Endothelial cell of umbilical vein (primary cell): Measurements from ENCODE around the gene FAM120A. TPM values are rescaled to one million over a fixed set of nuclear protein-coding genes. Genes with fewer than 3 reads are reported as not detected.

ENCODE experiments used
- BruUV-seq: library from RNA; stranded (reverse); fragments of 400-500 nt; replicated peaks from 2 replicates; lab custom pipeline; 2021; lab: Mats Ljungman, UMichigan
- CTCF ChIA-PET: fragments of 300-600, 350-600 bp; sonication (Branson Sonifier 250); formaldehyde crosslinking; loops from one replicate; lab custom pipeline; 2021; ENCODE audit warnings: antibody characterized with exemption, inconsistent platforms; lab: Charles Lee
- POLR2A ChIA-PET: fragments of 300-600, 350-600 bp; sonication (Branson Sonifier 250); formaldehyde crosslinking; loops from one replicate; lab custom pipeline; 2021; ENCODE audit warnings: antibody characterized with exemption, inconsistent platforms; lab: Charles Lee
- DNase-seq: peaks from one replicate; pipeline ENCODE4 v3.0.0-alpha.2; 2011; ENCODE audit warnings: low read depth, low spot score
- FAIRE-seq: peaks from 2 replicates; lab custom pipeline; 2011; peaks lifted over from hg19 to GRCh38; lab: Jason Lieb, UNC
- H2AFZ ChIP-seq: 2 replicates; pipeline ENCODE4 v1.6.0; 2012; ENCODE audit warnings: low read depth, low read length, control low read depth, inconsistent platforms
- H3K27ac ChIP-seq: 2 replicates; pipeline ENCODE4 v1.5.1; 2011; ENCODE audit warnings: low read depth, mild to moderate bottlenecking, control low read depth, low read length, moderate library complexity; ENCODE audit not compliant: insufficient read depth
- H3K27me3 ChIP-seq, 2 experiments: 2 replicates each; pipeline versions ENCODE4 v1.6.0 to v1.6.1; 2011; ENCODE audit warnings: low read length in 2 of 2, mixed read lengths in 1 of 2; ENCODE audit not compliant: control insufficient read depth in 2 of 2, insufficient read depth in 2 of 2
- H3K36me3 ChIP-seq, 2 experiments: 2 replicates in 1 of 2; 3 replicates in 1 of 2; pipeline ENCODE4 v1.5.1; 2011; ENCODE audit warnings: low read length in 2 of 2, mild to moderate bottlenecking in 1 of 2, moderate library complexity in 1 of 2; ENCODE audit not compliant: control insufficient read depth in 2 of 2, insufficient read depth in 2 of 2; ENCODE audit errors: extremely low read depth in 1 of 2
- H3K4me1 ChIP-seq: 3 replicates; pipeline ENCODE4 v1.5.1; 2011; ENCODE audit warnings: mild to moderate bottlenecking, low read length; ENCODE audit not compliant: control insufficient read depth, insufficient read depth; ENCODE audit errors: extremely low read depth
- H3K4me2 ChIP-seq: 2 replicates; pipeline ENCODE4 v1.6.1; 2011; ENCODE audit warnings: low read length, control low read depth, mixed read lengths; ENCODE audit not compliant: insufficient read depth
- H3K4me3 ChIP-seq, 3 experiments: fragments of 200-600 bp in 1 of 3; sonication (generic), shearing (Covaris generic) in 1 of 3; replicated peaks in 1 of 3; 2 replicates each; pipeline ENCODE4 v1.5.1; 2011 to 2016; ENCODE audit warnings: control low read depth in 3 of 3, low read length in 3 of 3, mild to moderate bottlenecking in 2 of 3, inconsistent platforms in 1 of 3, low read depth in 1 of 3, moderate library complexity in 1 of 3; ENCODE audit not compliant: insufficient read depth in 1 of 3
- H3K79me2 ChIP-seq: 2 replicates; pipeline ENCODE4 v1.6.0; 2012; ENCODE audit warnings: low read length, inconsistent platforms; ENCODE audit not compliant: control insufficient read depth, insufficient read depth
- H3K9ac ChIP-seq: replicated peaks from 2 replicates; pipeline ENCODE3; 2011; ENCODE audit warnings: low read length, control low read depth; ENCODE audit not compliant: insufficient read depth; ENCODE audit errors: extremely low read depth
- H3K9me1 ChIP-seq: replicated peaks from 3 replicates; pipeline ENCODE4 v1.6.0; 2011; ENCODE audit warnings: mild to moderate bottlenecking, low read length; ENCODE audit not compliant: control insufficient read depth, insufficient read depth; ENCODE audit errors: extremely low read depth
- H3K9me3 ChIP-seq: replicated peaks from 2 replicates; pipeline ENCODE4 v1.5.1; 2012; ENCODE audit warnings: low read length, inconsistent platforms; ENCODE audit not compliant: control insufficient read depth, insufficient read depth
- H4K20me1 ChIP-seq: replicated peaks from 2 replicates; pipeline ENCODE3; 2011; ENCODE audit warnings: mild to moderate bottlenecking, low read length; ENCODE audit not compliant: control insufficient read depth, insufficient read depth; ENCODE audit errors: extremely low read depth
- EZH2 ChIP-seq: IDR thresholded peaks from 2 replicates; pipeline ENCODE4 v1.6.1; 2012; ENCODE audit warnings: borderline replicate concordance, low read depth, mild to moderate bottlenecking, moderate library complexity, low read length, inconsistent platforms; ENCODE audit not compliant: severe bottlenecking
- FOS ChIP-seq: IDR thresholded peaks from 2 replicates; pipeline ENCODE4 v1.6.1; 2011; ENCODE audit warnings: mild to moderate bottlenecking, low read length, moderate library complexity, borderline replicate concordance; ENCODE audit not compliant: insufficient read depth
- GATA2 ChIP-seq: IDR thresholded peaks from 2 replicates; pipeline ENCODE4 v1.7.0; 2011; ENCODE audit warnings: low read depth, mild to moderate bottlenecking, moderate library complexity, mixed read lengths, low read length; ENCODE audit not compliant: insufficient read length, insufficient read depth
- JUN ChIP-seq: IDR thresholded peaks from 2 replicates; pipeline ENCODE4 v1.6.1; 2011; ENCODE audit warnings: borderline replicate concordance, low read depth; ENCODE audit not compliant: insufficient read length, insufficient read depth
- MYC ChIP-seq: IDR thresholded peaks from one replicate; pipeline ENCODE4 v1.6.1; 2011; ENCODE audit warnings: mild to moderate bottlenecking, low read depth, low read length
- POLR2A ChIP-seq: IDR thresholded peaks from 2 replicates; pipeline ENCODE4 v1.6.1; 2012; ENCODE audit warnings: low read depth, mild to moderate bottlenecking, control low read depth, low read length
- POLR2AphosphoS5 ChIP-seq: IDR thresholded peaks from 2 replicates; pipeline ENCODE4 v1.6.1; 2012; ENCODE audit warnings: low read depth, mild to moderate bottlenecking, control low read depth, low read length, moderate library complexity; ENCODE audit not compliant: insufficient read depth
- dilution Hi-C: fragments of 300-500 bp; cut with MboI; formaldehyde crosslinking; loops from one replicate; pipeline ENCODE4 v1.15.0; 2019; ENCODE audit warnings: low sequenced_read_pairs; ENCODE audit not compliant: extremely low pct_ligation_motif_present
- intact Hi-C: fragments of 100-400 bp; cut with micrococcal nuclease; formaldehyde crosslinking; loops from one replicate; pipeline ENCODE4 v1.10.0; 2022
- polyA plus RNA-seq, 4 experiments: library from polyadenylated mRNA; depleted of rRNA in 3 of 4; stranded (reverse) in 3 of 4; unstranded in 1 of 4; fragments of >200 nt; gene quantifications; 2 replicates each; pipeline versions ENCODE4 v1.2.1 to v1.2.3, GENCODE V29; 2011 to 2012; ENCODE audit warnings: missing spikeins in 1 of 4
- total RNA-seq: library from RNA; stranded (reverse); gene quantifications from 2 replicates; pipeline ENCODE4 v1.2.3, GENCODE V29; 2021
- TF ChIP-seq, protein P1 (sequence below): IDR thresholded peaks from 2 replicates; pipeline ENCODE4 v1.6.1; 2011; ENCODE audit not compliant: insufficient read depth, insufficient read length
- TF ChIP-seq, protein P2 (sequence below), 2 donors: IDR thresholded peaks; 1 replicate in 1 of 2; 2 replicates in 1 of 2; pipeline ENCODE4 v1.5.1; 2011; ENCODE audit warnings: low read length in 2 of 2, mild to moderate bottlenecking in 2 of 2, moderate library complexity in 2 of 2, control low read depth in 1 of 2, inconsistent platforms in 1 of 2, low read depth in 1 of 2; ENCODE audit not compliant: insufficient read depth in 1 of 2; ENCODE audit errors: extremely low read depth in 1 of 2

Gene FAM120A
- total and polyA plus RNA-seq, 2 donors (not counting 3 experiments of a cell fraction or from before 2014, with no cell fraction given): 66.8 to 126 TPM

DNA sequence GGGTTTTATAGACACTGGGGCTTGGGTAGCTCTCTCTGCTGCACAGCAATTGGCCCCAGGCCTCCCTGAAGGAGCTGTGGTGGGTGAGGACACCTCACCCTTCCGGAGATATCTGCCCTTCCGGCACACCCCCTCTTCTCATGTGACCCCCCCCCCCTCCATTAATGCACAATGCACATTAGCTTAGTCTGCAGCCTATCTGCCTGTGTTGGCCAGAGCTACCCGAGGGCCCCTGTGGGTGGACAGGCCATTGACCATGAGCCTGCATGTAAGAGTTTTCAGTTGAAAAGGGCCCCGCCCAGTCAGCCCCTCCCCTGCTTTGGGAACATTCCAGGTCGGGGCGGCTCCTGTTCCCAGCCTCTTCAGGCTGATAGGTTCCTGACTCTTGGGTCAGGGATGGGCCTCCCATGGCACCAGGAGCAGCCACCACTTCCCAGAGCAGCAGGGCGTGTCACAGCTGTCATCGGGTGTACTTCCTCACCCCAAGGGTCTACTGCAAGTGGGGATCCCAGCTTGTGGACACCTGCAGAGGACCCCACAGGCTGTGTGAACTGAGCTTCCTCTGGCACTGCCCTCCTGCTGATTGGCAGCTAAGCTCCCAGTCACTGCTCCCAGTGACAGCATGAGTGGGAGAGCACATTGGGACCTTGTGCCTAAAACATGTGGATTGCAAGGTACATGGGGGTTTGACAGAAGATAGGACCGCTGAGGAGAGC is 142.7 kb downstream of the FAM120A start:
- FAIRE-seq (no peak), DNase-seq (no peak)
- no peaks in the 10 kb centered on the region for H4K20me1 ChIP-seq
- no peak overlapping the region for H3K4me3 ChIP-seq
- no peaks in the 10 kb centered on the region for H3K36me3 ChIP-seq
- no peak overlapping the region for H2AFZ ChIP-seq
- no peaks in the 10 kb centered on the region for H3K9me3 ChIP-seq
- no peaks in the 10 kb centered on the region for H3K27me3 ChIP-seq
- ChIA-PET CTCF (interaction anchor here (0.6 to 1.3 kb wide), 2 partner anchors 28 to 215 kb away, joined by 3 to 5 read pairs; no protein-coding TSS in a partner anchor), POLR2A (no interaction called here)
- dilution Hi-C loops (no loop called here), intact Hi-C loops (no loop called here)
- H3K9me1 ChIP-seq: no peaks in the 10 kb centered on the region
- TF ChIP-seq POLR2A: no peak
- TF ChIP-seq JUN: no peak
- TF ChIP-seq, protein P1, sequence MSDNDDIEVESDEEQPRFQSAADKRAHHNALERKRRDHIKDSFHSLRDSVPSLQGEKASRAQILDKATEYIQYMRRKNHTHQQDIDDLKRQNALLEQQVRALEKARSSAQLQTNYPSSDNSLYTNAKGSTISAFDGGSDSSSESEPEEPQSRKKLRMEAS: no peak
- TF ChIP-seq GATA2: no peak
- TF ChIP-seq MYC: no peak
- TF ChIP-seq EZH2: no peak
- TF ChIP-seq, protein P2, sequence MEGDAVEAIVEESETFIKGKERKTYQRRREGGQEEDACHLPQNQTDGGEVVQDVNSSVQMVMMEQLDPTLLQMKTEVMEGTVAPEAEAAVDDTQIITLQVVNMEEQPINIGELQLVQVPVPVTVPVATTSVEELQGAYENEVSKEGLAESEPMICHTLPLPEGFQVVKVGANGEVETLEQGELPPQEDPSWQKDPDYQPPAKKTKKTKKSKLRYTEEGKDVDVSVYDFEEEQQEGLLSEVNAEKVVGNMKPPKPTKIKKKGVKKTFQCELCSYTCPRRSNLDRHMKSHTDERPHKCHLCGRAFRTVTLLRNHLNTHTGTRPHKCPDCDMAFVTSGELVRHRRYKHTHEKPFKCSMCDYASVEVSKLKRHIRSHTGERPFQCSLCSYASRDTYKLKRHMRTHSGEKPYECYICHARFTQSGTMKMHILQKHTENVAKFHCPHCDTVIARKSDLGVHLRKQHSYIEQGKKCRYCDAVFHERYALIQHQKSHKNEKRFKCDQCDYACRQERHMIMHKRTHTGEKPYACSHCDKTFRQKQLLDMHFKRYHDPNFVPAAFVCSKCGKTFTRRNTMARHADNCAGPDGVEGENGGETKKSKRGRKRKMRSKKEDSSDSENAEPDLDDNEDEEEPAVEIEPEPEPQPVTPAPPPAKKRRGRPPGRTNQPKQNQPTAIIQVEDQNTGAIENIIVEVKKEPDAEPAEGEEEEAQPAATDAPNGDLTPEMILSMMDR (IDR thresholded peaks at IDR 0.05; ENCODE audit: extremely low read depth in 1 of 2, insufficient read depth in 1 of 2, low read depth in 1 of 2, low read length in 2 of 2): no peak
- no peak for TF ChIP-seq FOS
- TF ChIP-seq POLR2AphosphoS5: no peak
- no peaks in the 10 kb centered on the region for H3K4me1 ChIP-seq
- H3K27ac ChIP-seq: no peak overlapping the region
- H3K9ac ChIP-seq: no peak overlapping the region
- no peak overlapping the region for H3K4me2 ChIP-seq
- H3K79me2 ChIP-seq: peaks cover 5% of the 10 kb centered on the region
- BruUV-seq: no TSS peak
